D721Med (cell line): ENCODE data around the gene CACNB1.
A peak's percentile ranks its signal among the peaks of the same experiment; 100 is the strongest.
"Not testable (repeated sequence)": the region's sequence is repeated elsewhere in the genome, so short reads cannot be mapped to it uniquely, and the experiment has no call there.

Source experiments
- DNase-seq: peaks from one replicate; pipeline ENCODE4 v3.0.0; 2011; ENCODE audit warnings: low spot score; ENCODE audit not compliant: insufficient read length
- FAIRE-seq: peaks from 2 replicates; lab custom pipeline; 2011; peaks lifted over from hg19 to GRCh38; lab: Jason Lieb, UNC
- CTCF ChIP-seq: IDR thresholded peaks from 2 replicates; pipeline ENCODE4 v1.5.1; 2012; ENCODE audit warnings: mild to moderate bottlenecking, control low read depth; ENCODE audit not compliant: insufficient read depth; ENCODE audit errors: missing control alignments

CACNB1 gene

GRCh38 chr17:39169518-39169917, 28.0 kb downstream of the CACNB1 start:
- no peak for FAIRE-seq
- no peak for DNase-seq
- no peak for TF ChIP-seq CTCF

- FAIRE-seq, result no peak
- no peak for DNase-seq
- TF ChIP-seq CTCF, result no peak
Observed at GRCh38 chr17:39169101-39169500, 28.4 kb downstream of the CACNB1 start.

- not testable (repeated sequence) for DNase-seq, FAIRE-seq
Observed at GRCh38 chr17:39168503-39168902, 29.0 kb downstream of the CACNB1 start.

GRCh38 chr17:39167476-39167875, 30.0 kb downstream of the CACNB1 start:
- DNase-seq (peak; percentile 83), FAIRE-seq (no peak)
- no peak for TF ChIP-seq CTCF

- FAIRE-seq (no peak), DNase-seq (no peak)
- TF ChIP-seq CTCF, result no peak
Observed at GRCh38 chr17:39166437-39167335, 30.8 kb downstream of the CACNB1 start.

- no peak for FAIRE-seq
- DNase-seq, result no peak
- TF ChIP-seq CTCF, result no peak
Observed at GRCh38 chr17:39165841-39166349, 31.6 kb downstream of the CACNB1 start, which contains the start of gene ARL5C. ARL5C (minus strand) TSS chr17:39166161; CDS start chr17:39165760, 401 bp downstream.

GRCh38 chr17:39165178-39165840, 32.2 kb downstream of the CACNB1 start:
- FAIRE-seq, result no peak
- no peak for TF ChIP-seq CTCF
- DNase-seq, result no peak
